AG04449 (cell line): ENCODE results near the gene SLITRK4.

ENCODE experiments used
- CTCF ChIA-PET: fragments of 350-600 bp; formaldehyde crosslinking; extraction: SDS; loops from one replicate; lab custom pipeline; 2021; ENCODE audit warnings: antibody characterized with exemption; lab: Yijun Ruan, JAX
- POLR2A ChIA-PET: fragments of 400-600, 350-600 bp; formaldehyde crosslinking; extraction: SDS; loops from one replicate; lab custom pipeline; 2020; ENCODE audit warnings: antibody characterized with exemption, inconsistent platforms; lab: Yijun Ruan, JAX
- DNase-seq: peaks from one replicate; pipeline ENCODE4 v3.0.0-alpha.2; 2010; ENCODE audit warnings: low read depth, low spot score
- H3K4me3 ChIP-seq: 2 replicates; pipeline ENCODE4 v1.5.1; 2011; ENCODE audit warnings: low read depth, mild to moderate bottlenecking, control low read depth, low read length
- CTCF ChIP-seq: IDR thresholded peaks from one replicate; pipeline ENCODE4 v1.5.1; 2011; ENCODE audit warnings: mild to moderate bottlenecking, moderate library complexity, low read length, control low read depth, inconsistent platforms; ENCODE audit not compliant: insufficient read depth; ENCODE audit errors: missing control alignments

Gene SLITRK4

DNA sequence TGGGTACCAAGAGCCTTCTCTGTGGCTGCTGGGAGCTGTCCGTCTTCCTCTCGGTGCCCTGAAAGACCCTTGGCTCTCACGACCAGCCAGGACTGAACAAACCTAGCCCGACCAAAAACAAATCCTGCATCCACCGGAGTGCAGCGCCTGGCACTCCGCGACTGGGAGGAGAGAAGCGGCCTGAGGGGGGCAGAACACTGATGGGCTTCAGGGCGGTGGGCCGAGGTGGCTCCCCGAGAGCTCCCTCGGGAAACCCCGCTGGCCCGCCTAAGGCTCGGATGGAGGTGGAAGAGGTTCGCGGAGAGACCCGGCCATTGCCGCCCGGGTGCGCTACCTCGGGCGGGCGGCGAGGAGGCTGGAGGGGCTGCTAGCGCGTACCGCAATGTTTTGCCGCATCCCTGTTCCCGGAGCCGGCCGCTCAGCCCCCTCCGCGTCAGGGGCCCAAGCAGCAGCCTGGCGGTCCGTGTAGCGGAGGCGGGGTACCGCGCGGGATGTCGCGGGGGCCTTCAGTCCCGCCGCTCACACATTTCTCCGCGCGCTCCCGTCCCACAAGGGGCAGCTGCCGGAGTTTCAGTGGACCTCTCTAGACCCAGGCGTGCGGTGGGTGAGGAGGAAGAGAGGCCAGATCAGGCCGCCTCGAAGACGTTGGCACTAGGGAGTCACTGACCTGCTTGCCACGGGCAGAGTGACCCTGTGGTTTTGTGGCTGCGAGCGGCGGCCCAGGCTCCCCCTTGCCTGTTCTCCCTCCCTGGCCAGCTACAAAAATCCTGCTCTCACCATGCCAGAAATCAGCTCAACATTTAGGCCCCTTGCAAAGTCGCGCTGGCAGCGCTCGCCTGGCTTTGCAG is 2.2 kb downstream of the SLITRK4 start:
- ChIA-PET POLR2A (no interaction called here), CTCF (no interaction called here)
- no peak for TF ChIP-seq CTCF
- H3K4me3 ChIP-seq = no peak overlapping the region
- no peak for DNase-seq

- ChIA-PET CTCF (no interaction called here), POLR2A (no interaction called here)
- TF ChIP-seq CTCF = no peak
- no peak for DNase-seq
- H3K4me3 ChIP-seq = no peak overlapping the region
These were observed 3.1 kb downstream of the SLITRK4 start for GRCh38 chrX:143632625-143633410.

- H3K4me3 ChIP-seq = no peak overlapping the region
- POLR2A ChIA-PET = no interaction called here
- no peak for TF ChIP-seq CTCF
- DNase-seq = no peak
- CTCF ChIA-PET = no interaction called here
These were observed 12.2 kb downstream of the SLITRK4 start for GRCh38 chrX:143623657-143624056.

DNA sequence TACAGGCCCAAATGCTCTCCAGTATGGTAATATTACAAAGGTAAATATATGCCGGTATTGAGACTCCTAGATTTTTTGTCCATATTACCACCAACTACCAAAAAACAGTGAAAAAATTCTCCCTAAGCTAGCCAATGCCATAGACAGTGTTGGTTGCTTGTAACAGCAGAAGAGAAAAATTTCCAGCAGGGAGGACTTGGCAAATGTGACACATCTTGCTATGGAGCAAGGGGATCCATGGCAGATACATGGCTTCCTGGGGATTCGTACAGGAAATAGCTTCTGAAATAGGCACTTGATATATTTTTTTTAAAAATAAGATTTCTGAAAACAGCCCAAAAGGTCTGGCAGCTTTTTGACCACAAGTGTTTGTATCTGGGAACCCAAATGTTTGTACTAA is 14.6 kb downstream of the SLITRK4 start:
- TF ChIP-seq CTCF = no peak
- H3K4me3 ChIP-seq = no peak overlapping the region
- CTCF ChIA-PET = no interaction called here
- POLR2A ChIA-PET = no interaction called here
- no peak for DNase-seq

DNA sequence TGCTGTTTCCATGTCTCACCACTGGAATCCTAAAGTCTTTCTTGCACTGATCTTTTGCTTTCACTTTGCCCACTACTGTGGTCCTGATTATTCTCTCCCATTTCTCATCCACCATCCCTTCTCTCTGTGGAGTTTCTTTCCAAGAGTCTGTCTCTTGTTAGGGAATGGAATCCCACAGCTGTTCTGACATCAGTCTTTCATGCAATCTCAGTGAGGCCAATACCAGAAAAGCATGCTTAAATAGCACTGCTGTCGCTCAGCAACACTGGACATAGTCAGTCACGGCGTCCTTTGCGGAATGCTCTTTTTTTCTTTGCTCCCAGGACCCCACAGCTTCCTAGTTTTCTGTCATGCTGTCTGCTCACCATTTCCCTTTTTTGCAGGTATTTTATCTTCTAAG is 20.1 kb downstream of the SLITRK4 start:
- TF ChIP-seq CTCF = no peak
- CTCF ChIA-PET = no interaction called here
- POLR2A ChIA-PET = no interaction called here
- no peak for DNase-seq
- no peak overlapping the region for H3K4me3 ChIP-seq

DNA sequence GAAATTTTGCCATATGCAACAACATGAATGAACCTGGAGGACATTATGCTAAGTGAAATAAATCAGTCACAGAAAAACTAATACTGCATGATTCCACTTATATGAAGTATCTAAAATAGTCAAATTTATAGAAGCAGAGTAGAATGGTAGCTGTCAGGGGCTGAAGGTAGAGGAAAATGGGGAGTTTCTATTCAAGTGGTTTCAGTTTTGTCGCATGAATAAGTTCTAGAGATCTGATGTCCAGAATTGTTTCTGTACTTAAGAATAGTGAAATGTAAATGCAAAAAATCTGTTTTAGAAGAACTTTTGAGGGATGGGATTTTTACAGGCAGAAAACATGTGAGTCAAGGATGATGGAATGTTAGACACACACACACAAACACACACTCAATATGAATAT is 34.1 kb downstream of the SLITRK4 start:
- ChIA-PET POLR2A (no interaction called here), CTCF (no interaction called here)
- no peak for TF ChIP-seq CTCF

More for the DNA sequence above, 34.1 kb downstream of the SLITRK4 start:
- no peak overlapping the region for H3K4me3 ChIP-seq
- no peak for DNase-seq
